Breast epithelium (tissue), 3 donors: ENCODE measurements around the gene NTRK2.

ENCODE experiments used
- CTCF ChIP-seq, 3 donors: fragments of 450-650 bp; IDR thresholded peaks; one replicate each; pipeline ENCODE4 v1.5.1; 2016 to 2017; ENCODE audit warnings: antibody characterized with exemption in 3 of 3, mild to moderate bottlenecking in 3 of 3, moderate library complexity in 3 of 3
- POLR2A ChIP-seq: fragments of 450-650 bp; IDR thresholded peaks from one replicate; pipeline ENCODE4 v1.6.1; 2016; ENCODE audit warnings: antibody characterized with exemption, mild to moderate bottlenecking, moderate library complexity

- no peak for TF ChIP-seq POLR2A
- no peak for TF ChIP-seq CTCF (IDR thresholded peaks at IDR 0.05)
Observed at GRCh38 chr9:84937180-84937579, 267.7 kb downstream of the NTRK2 start.
